HepG2 (cell line): Measurements from ENCODE around the gene SIGLEC10. TPM values are rescaled to one million over a fixed set of nuclear protein-coding genes. Genes with fewer than 3 reads are reported as not detected.

ENCODE experiments used
- ETV6 ChIP-seq: sonication (generic); formaldehyde crosslinking; conservative IDR thresholded peaks from 2 replicates; pipeline ENCODE4 v1.4.0; 2020; ENCODE audit warnings: missing genetic modification reagents
- GTF3A ChIP-seq: sonication (generic); formaldehyde crosslinking; conservative IDR thresholded peaks from 2 replicates; pipeline ENCODE4 v1.4.0; 2020; ENCODE audit warnings: mild to moderate bottlenecking, missing genetic modification reagents
- NFYB ChIP-seq: sonication (generic); formaldehyde crosslinking; IDR thresholded peaks from 2 replicates; pipeline ENCODE4 v1.4.0; 2020; ENCODE audit warnings: missing genetic modification reagents
- SALL2 ChIP-seq: sonication (generic); formaldehyde crosslinking; IDR thresholded peaks from 2 replicates; pipeline ENCODE4 v1.8.1; 2023; ENCODE audit warnings: mild to moderate bottlenecking, missing genetic modification reagents, inconsistent platforms
- SMAD1 ChIP-seq: sonication (generic); formaldehyde crosslinking; IDR thresholded peaks from 2 replicates; pipeline ENCODE4 v1.4.0; 2020; ENCODE audit warnings: missing genetic modification reagents, low read depth, mild to moderate bottlenecking, borderline replicate concordance
- ZFX ChIP-seq: sonication (generic); formaldehyde crosslinking; IDR thresholded peaks from 2 replicates; pipeline ENCODE4 v1.4.0; 2020; ENCODE audit warnings: mild to moderate bottlenecking, low read depth, missing genetic modification reagents, moderate library complexity
- ZNF225 ChIP-seq: sonication (generic); formaldehyde crosslinking; IDR thresholded peaks from 2 replicates; pipeline ENCODE4 v1.4.0; 2020; ENCODE audit warnings: mild to moderate bottlenecking, missing genetic modification reagents
- ZNF382 ChIP-seq: sonication (generic); formaldehyde crosslinking; IDR thresholded peaks from 2 replicates; pipeline ENCODE4 v1.5.0; 2020; ENCODE audit warnings: missing genetic modification reagents, mild to moderate bottlenecking, borderline replicate concordance
- ZNF558 ChIP-seq: sonication (generic); formaldehyde crosslinking; IDR thresholded peaks from 2 replicates; pipeline ENCODE4 v1.9.0; 2022; ENCODE audit warnings: mild to moderate bottlenecking, missing genetic modification reagents, borderline replicate concordance
- ZNF615 ChIP-seq: sonication (generic); formaldehyde crosslinking; IDR thresholded peaks from 2 replicates; pipeline ENCODE4 v1.5.0; 2020; ENCODE audit warnings: mild to moderate bottlenecking, missing genetic modification reagents, borderline replicate concordance
- ZNF816 ChIP-seq: sonication (generic); formaldehyde crosslinking; IDR thresholded peaks from 2 replicates; pipeline ENCODE4 v1.8.0; 2022; ENCODE audit warnings: missing genetic modification reagents, mild to moderate bottlenecking, borderline replicate concordance
- ZNF878 ChIP-seq: sonication (generic); formaldehyde crosslinking; IDR thresholded peaks from 2 replicates; pipeline ENCODE4 v1.8.1; 2023; ENCODE audit warnings: mild to moderate bottlenecking, missing genetic modification reagents, moderate library complexity
- polyA plus RNA-seq, 8 experiments: library from polyadenylated mRNA; depleted of rRNA in 3 of 8; stranded (reverse) in 7 of 8; unstranded in 1 of 8; fragments of >200 nt; fragmentation: Illumina TruSeq in 4 of 8; extraction: Trizol in 4 of 8; gene quantifications; 2 replicates each; pipeline versions ENCODE4 v1.2.1 to v1.2.3, GENCODE V29; 2011 to 2016; ENCODE audit warnings: low read depth in 4 of 8, missing spikeins in 1 of 8, mixed read lengths in 1 of 8; ENCODE audit not compliant: insufficient read depth in 1 of 8
- total RNA-seq, 5 experiments: library from RNA; depleted of rRNA; stranded (reverse); fragments of >200 nt; fragmentation: Illumina TruSeq; extraction: Trizol; gene quantifications; 2 replicates each; pipeline ENCODE4 v1.2.3, GENCODE V29; 2016; ENCODE audit warnings: low read depth in 1 of 5
- TF ChIP-seq, protein P1 (sequence below): sonication (generic); formaldehyde crosslinking; IDR thresholded peaks from 2 replicates; pipeline ENCODE4 v1.8.0; 2022; ENCODE audit warnings: missing genetic modification reagents, low read depth, mild to moderate bottlenecking, borderline replicate concordance
- TF ChIP-seq, protein P2 (sequence below): sonication (generic); formaldehyde crosslinking; IDR thresholded peaks from 2 replicates; pipeline ENCODE4 v1.4.0; 2020; ENCODE audit warnings: missing genetic modification reagents, borderline replicate concordance
- TF ChIP-seq, protein P3 (sequence below): sonication (generic); formaldehyde crosslinking; IDR thresholded peaks from 2 replicates; pipeline ENCODE4 v1.4.0; 2020; ENCODE audit warnings: missing genetic modification reagents

SIGLEC10 gene
- total and polyA plus RNA-seq, 2 of the 13 experiments (the other 11 are each of a cell fraction or from before 2014, with no cell fraction given): not detected

DNA sequence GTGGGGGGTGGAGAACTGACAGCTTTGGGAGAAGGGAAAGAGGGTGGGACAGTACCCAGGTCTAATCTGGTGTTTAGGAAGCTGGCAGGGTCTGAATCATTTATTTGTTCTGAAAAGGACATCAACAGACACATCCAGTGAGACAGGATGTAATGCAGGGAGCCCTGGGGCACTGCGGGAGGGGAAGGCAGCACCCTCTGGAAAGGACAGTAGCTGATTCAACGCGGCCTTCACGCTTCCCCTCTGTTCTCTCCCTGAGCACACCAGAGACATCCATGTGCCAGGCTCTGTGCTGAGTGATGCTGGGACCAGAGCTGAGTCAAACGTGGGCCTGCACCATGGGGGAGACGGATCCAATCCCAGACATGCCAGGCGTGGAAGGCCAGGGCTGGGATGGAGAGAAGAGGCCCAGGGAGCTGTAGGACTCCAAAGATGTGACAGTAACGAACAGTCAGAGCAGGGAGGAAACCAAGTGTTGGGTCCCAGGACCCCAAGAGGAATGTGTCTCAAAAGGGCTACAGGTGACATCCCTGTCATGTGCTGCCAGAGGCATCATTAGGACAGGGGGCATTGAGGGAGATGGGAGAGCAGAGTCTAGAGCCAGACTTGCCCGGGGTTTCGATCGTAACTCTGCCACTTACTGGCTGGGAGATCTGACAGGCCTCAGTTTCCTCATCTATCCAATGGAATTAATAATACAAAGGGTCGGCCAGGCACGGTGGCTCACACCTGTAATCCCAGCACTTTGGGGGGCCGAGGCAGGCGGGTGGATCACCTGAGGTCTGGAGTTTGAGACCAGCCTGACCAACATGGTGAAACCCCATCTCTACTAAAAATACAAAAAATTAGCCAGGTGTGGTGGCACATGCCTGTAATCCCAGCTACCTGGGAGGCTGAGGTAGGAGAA, 53.0 kb downstream of the SIGLEC10 start (continued):
- TF ChIP-seq SMAD1 (CRISPR knock-in tag) (no peak), ZFX (CRISPR knock-in tag) (peak; percentile 63), ZNF225 (no peak), ZNF615 (CRISPR knock-in tag) (no peak), SALL2 (CRISPR knock-in tag) (no peak), ETV6 (CRISPR knock-in tag) (no peak), ZNF382 (CRISPR knock-in tag) (no peak), ZNF816 (CRISPR knock-in tag) (no peak), ZNF558 (CRISPR knock-in tag) (no peak), ZNF878 (CRISPR knock-in tag) (no peak), NFYB (no peak), GTF3A (CRISPR knock-in tag) (no peak)
- TF ChIP-seq, protein P1, sequence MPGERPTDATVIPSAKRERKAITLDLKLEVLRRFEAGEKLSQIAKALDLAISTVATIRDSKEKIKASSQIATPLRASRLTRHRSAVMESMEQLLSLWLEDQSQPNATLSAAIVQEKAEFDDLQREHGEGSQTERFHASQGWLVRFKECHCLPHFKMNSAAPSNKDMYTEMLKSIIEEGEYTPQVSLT (CRISPR knock-in tag): no peak
- TF ChIP-seq, protein P2, sequence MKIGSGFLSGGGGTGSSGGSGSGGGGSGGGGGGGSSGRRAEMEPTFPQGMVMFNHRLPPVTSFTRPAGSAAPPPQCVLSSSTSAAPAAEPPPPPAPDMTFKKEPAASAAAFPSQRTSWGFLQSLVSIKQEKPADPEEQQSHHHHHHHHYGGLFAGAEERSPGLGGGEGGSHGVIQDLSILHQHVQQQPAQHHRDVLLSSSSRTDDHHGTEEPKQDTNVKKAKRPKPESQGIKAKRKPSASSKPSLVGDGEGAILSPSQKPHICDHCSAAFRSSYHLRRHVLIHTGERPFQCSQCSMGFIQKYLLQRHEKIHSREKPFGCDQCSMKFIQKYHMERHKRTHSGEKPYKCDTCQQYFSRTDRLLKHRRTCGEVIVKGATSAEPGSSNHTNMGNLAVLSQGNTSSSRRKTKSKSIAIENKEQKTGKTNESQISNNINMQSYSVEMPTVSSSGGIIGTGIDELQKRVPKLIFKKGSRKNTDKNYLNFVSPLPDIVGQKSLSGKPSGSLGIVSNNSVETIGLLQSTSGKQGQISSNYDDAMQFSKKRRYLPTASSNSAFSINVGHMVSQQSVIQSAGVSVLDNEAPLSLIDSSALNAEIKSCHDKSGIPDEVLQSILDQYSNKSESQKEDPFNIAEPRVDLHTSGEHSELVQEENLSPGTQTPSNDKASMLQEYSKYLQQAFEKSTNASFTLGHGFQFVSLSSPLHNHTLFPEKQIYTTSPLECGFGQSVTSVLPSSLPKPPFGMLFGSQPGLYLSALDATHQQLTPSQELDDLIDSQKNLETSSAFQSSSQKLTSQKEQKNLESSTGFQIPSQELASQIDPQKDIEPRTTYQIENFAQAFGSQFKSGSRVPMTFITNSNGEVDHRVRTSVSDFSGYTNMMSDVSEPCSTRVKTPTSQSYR (CRISPR knock-in tag): no peak
- TF ChIP-seq, protein P3, sequence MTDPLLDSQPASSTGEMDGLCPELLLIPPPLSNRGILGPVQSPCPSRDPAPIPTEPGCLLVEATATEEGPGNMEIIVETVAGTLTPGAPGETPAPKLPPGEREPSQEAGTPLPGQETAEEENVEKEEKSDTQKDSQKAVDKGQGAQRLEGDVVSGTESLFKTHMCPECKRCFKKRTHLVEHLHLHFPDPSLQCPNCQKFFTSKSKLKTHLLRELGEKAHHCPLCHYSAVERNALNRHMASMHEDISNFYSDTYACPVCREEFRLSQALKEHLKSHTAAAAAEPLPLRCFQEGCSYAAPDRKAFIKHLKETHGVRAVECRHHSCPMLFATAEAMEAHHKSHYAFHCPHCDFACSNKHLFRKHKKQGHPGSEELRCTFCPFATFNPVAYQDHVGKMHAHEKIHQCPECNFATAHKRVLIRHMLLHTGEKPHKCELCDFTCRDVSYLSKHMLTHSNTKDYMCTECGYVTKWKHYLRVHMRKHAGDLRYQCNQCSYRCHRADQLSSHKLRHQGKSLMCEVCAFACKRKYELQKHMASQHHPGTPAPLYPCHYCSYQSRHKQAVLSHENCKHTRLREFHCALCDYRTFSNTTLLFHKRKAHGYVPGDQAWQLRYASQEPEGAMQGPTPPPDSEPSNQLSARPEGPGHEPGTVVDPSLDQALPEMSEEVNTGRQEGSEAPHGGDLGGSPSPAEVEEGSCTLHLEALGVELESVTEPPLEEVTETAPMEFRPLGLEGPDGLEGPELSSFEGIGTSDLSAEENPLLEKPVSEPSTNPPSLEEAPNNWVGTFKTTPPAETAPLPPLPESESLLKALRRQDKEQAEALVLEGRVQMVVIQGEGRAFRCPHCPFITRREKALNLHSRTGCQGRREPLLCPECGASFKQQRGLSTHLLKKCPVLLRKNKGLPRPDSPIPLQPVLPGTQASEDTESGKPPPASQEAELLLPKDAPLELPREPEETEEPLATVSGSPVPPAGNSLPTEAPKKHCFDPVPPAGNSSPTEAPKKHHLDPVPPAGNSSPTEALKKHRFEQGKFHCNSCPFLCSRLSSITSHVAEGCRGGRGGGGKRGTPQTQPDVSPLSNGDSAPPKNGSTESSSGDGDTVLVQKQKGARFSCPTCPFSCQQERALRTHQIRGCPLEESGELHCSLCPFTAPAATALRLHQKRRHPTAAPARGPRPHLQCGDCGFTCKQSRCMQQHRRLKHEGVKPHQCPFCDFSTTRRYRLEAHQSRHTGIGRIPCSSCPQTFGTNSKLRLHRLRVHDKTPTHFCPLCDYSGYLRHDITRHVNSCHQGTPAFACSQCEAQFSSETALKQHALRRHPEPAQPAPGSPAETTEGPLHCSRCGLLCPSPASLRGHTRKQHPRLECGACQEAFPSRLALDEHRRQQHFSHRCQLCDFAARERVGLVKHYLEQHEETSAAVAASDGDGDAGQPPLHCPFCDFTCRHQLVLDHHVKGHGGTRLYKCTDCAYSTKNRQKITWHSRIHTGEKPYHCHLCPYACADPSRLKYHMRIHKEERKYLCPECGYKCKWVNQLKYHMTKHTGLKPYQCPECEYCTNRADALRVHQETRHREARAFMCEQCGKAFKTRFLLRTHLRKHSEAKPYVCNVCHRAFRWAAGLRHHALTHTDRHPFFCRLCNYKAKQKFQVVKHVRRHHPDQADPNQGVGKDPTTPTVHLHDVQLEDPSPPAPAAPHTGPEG: no peak
